Esophagus muscularis mucosa (tissue), 4 donors: Measurements from ENCODE around the gene P2RX2.

ENCODE experiments used
- EP300 ChIP-seq: sonication (generic); formaldehyde crosslinking; IDR thresholded peaks from one replicate; pipeline ENCODE4 v1.6.1; 2017; ENCODE audit warnings: antibody characterized with exemption
- POLR2A ChIP-seq: fragments of 450-650 bp; IDR thresholded peaks from one replicate; pipeline ENCODE4 v1.6.1; 2017; ENCODE audit warnings: antibody characterized with exemption, moderate library complexity, mild to moderate bottlenecking, low read depth
- POLR2AphosphoS5 ChIP-seq, 2 donors: sonication (generic); formaldehyde crosslinking; IDR thresholded peaks; one replicate each; pipeline ENCODE4 v1.6.1; 2017; ENCODE audit warnings: antibody characterized with exemption in 2 of 2
- TF ChIP-seq, protein P1 (sequence below), 3 experiments: fragments of 200-600 bp in 2 of 3; fragments of 450-650 bp in 1 of 3; sonication (generic) in 2 of 3; IDR thresholded peaks; one replicate each; pipeline ENCODE4 v1.5.1; 2017 to 2019; ENCODE audit warnings: antibody characterized with exemption in 3 of 3, mild to moderate bottlenecking in 2 of 3, moderate library complexity in 1 of 3

DNA sequence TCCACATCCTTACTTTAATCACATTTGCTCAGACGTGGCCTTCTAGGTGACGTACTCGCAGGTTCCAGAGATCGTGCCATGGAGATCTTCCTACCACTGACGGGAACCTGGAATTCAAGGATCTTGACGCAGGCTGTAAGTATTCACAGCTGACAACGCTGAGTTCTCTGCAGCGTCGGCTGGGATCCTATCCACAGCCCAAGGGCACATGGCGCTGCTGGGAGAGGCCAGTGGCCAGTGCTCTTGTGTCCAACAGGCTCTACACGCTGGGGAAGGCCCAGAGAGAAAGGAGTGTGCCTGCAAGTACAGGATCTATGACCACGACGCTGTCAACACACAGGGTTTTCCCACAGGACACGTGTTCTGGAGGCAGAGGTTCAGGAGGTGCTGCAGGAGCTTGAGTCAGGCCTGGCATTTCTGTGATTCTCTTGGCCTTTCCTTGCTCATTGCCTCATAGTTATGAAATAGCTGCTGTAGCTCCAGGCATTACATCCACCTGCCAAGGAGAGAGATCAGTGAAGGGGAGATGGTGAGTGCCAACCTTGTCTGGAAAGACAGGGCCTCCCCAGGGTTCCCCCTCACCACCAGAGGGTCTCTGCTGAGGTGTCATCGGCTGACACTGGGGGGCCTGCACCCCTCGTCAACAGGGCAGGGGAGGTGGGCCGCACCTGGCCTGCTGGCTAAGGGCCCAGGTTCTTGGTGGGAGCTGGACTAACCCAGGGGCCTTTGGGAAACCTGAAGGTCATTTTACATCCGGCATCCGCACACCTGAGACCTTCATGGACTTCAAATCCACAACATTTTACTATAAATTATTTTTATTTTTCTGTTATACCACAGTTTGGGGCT, 29.5 kb upstream of the P2RX2 start:
- TF ChIP-seq POLR2A (no peak), EP300 (no peak), POLR2AphosphoS5 (IDR thresholded peaks at IDR 0.05) (no peak)
- TF ChIP-seq, protein P1, sequence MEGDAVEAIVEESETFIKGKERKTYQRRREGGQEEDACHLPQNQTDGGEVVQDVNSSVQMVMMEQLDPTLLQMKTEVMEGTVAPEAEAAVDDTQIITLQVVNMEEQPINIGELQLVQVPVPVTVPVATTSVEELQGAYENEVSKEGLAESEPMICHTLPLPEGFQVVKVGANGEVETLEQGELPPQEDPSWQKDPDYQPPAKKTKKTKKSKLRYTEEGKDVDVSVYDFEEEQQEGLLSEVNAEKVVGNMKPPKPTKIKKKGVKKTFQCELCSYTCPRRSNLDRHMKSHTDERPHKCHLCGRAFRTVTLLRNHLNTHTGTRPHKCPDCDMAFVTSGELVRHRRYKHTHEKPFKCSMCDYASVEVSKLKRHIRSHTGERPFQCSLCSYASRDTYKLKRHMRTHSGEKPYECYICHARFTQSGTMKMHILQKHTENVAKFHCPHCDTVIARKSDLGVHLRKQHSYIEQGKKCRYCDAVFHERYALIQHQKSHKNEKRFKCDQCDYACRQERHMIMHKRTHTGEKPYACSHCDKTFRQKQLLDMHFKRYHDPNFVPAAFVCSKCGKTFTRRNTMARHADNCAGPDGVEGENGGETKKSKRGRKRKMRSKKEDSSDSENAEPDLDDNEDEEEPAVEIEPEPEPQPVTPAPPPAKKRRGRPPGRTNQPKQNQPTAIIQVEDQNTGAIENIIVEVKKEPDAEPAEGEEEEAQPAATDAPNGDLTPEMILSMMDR (IDR thresholded peaks at IDR 0.05) = no peak
